ENCODE measurements around the gene KIF15. TPM values are rescaled to one million over a fixed set of nuclear protein-coding genes. Genes with fewer than 3 reads are reported as not detected.
"Not testable (repeated sequence)": the region's sequence is repeated elsewhere in the genome, so short reads cannot be mapped to it uniquely, and the experiment has no call there.

Gene KIF15
- total and polyA plus RNA-seq, 2 experiments from 2014 or later: 2.7 to 6.4 TPM

- H3K36me3 ChIP-seq: peaks cover 2% of the 10 kb centered on the region
- H3K27me3 ChIP-seq: no peaks in the 10 kb centered on the region
- H3K4me1 ChIP-seq (ENCODE audit: low read depth): no peaks in the 10 kb centered on the region
- no peak for DNase-seq (ENCODE audit: low read depth in 1 of 2, low spot score in 1 of 2)
- no peaks in the 10 kb centered on the region for H3K9me3 ChIP-seq (ENCODE audit: low read depth)
- H3K4me3 ChIP-seq: no peak overlapping the region
- TF ChIP-seq CTCF (IDR thresholded peaks at IDR 0.05; ENCODE audit: low read depth, low read length): no peak
- no peak overlapping the region for H3K27ac ChIP-seq
Measured at GRCh38 chr3:44803298-44803697, 41.7 kb downstream of the KIF15 start.

- DNase-seq (ENCODE audit: low read depth in 1 of 2, low spot score in 1 of 2): no peak
- TF ChIP-seq CTCF (IDR thresholded peaks at IDR 0.05; ENCODE audit: low read depth, low read length): no peak
- no peak overlapping the region for H3K4me3 ChIP-seq
- peaks cover 2% of the 10 kb centered on the region for H3K36me3 ChIP-seq
- no peaks in the 10 kb centered on the region for H3K4me1 ChIP-seq (ENCODE audit: low read depth)
- no peaks in the 10 kb centered on the region for H3K27me3 ChIP-seq
- no peak overlapping the region for H3K27ac ChIP-seq
- no peaks in the 10 kb centered on the region for H3K9me3 ChIP-seq (ENCODE audit: low read depth)
Measured at GRCh38 chr3:44805960-44806359, 44.4 kb downstream of the KIF15 start.

GRCh38 chr3:44814751-44815150, 53.2 kb downstream of the KIF15 start:
- Histone ChIP-seq H3K36me3 (no peaks in the 10 kb centered on the region), H3K4me1 (ENCODE audit: low read depth) (no peaks in the 10 kb centered on the region), H3K4me3 (no peak overlapping the region), H3K9me3 (ENCODE audit: low read depth) (no peaks in the 10 kb centered on the region), H3K27ac (no peak overlapping the region), H3K27me3 (no peaks in the 10 kb centered on the region)
- DNase-seq (ENCODE audit: low read depth in 1 of 2, low spot score in 1 of 2): no peak
- no peak for TF ChIP-seq CTCF (IDR thresholded peaks at IDR 0.05; ENCODE audit: low read depth, low read length)

GRCh38 chr3:44816334-44816733, 54.7 kb downstream of the KIF15 start:
- DNase-seq (ENCODE audit: low read depth in 1 of 2, low spot score in 1 of 2); H3K4me3 ChIP-seq; H3K9me3 ChIP-seq (ENCODE audit: low read depth); H3K4me1 ChIP-seq (ENCODE audit: low read depth); H3K27me3 ChIP-seq; H3K27ac ChIP-seq; H3K36me3 ChIP-seq: not testable (repeated sequence)

- not testable (repeated sequence) for DNase-seq (ENCODE audit: low read depth in 1 of 2, low spot score in 1 of 2); H3K4me1 ChIP-seq (ENCODE audit: low read depth); H3K9me3 ChIP-seq (ENCODE audit: low read depth); H3K4me3 ChIP-seq; H3K36me3 ChIP-seq; H3K27ac ChIP-seq; H3K27me3 ChIP-seq
Measured at GRCh38 chr3:44821206-44821605, 59.6 kb downstream of the KIF15 start.

GRCh38 chr3:44825264-44825925, 63.8 kb downstream of the KIF15 start:
- no peak for TF ChIP-seq CTCF (IDR thresholded peaks at IDR 0.05; ENCODE audit: low read depth, low read length)
- Histone ChIP-seq H3K4me3 (no peak overlapping the region), H3K4me1 (ENCODE audit: low read depth) (peaks cover 5% of the 10 kb centered on the region), H3K27ac (no peak overlapping the region), H3K9me3 (ENCODE audit: low read depth) (no peaks in the 10 kb centered on the region), H3K27me3 (no peaks in the 10 kb centered on the region), H3K36me3 (no peaks in the 10 kb centered on the region)
- peak in 1 of 2 donors; percentile 29 for DNase-seq (ENCODE audit: low read depth in 1 of 2, low spot score in 1 of 2)
